Sigmoid colon (tissue), 4 donors: ENCODE measurements around the gene CDH13.

Source experiments
- EP300 ChIP-seq, 4 donors: sonication (generic); formaldehyde crosslinking; IDR thresholded peaks; one replicate each; pipeline ENCODE4 v1.6.1; 2017; ENCODE audit warnings: antibody characterized with exemption in 4 of 4
- POLR2A ChIP-seq, 2 donors: fragments of 450-650 bp; IDR thresholded peaks; one replicate each; pipeline ENCODE4 v1.6.1; 2016; ENCODE audit warnings: antibody characterized with exemption in 2 of 2, mild to moderate bottlenecking in 2 of 2, moderate library complexity in 2 of 2
- TF ChIP-seq, protein P1 (sequence below), 4 experiments: fragments of 450-650 bp in 3 of 4; fragments of 200-600 bp in 1 of 4; IDR thresholded peaks; one replicate each; pipeline ENCODE4 v1.5.1; 2016 to 2019; ENCODE audit warnings: antibody characterized with exemption in 4 of 4, mild to moderate bottlenecking in 3 of 4, moderate library complexity in 2 of 4

GRCh38 chr16:82884320-82884898, 257.6 kb downstream of the CDH13 start:
- TF ChIP-seq POLR2A (IDR thresholded peaks at IDR 0.05), result no peak
- no peak for TF ChIP-seq EP300 (IDR thresholded peaks at IDR 0.05)
- TF ChIP-seq, protein P1, sequence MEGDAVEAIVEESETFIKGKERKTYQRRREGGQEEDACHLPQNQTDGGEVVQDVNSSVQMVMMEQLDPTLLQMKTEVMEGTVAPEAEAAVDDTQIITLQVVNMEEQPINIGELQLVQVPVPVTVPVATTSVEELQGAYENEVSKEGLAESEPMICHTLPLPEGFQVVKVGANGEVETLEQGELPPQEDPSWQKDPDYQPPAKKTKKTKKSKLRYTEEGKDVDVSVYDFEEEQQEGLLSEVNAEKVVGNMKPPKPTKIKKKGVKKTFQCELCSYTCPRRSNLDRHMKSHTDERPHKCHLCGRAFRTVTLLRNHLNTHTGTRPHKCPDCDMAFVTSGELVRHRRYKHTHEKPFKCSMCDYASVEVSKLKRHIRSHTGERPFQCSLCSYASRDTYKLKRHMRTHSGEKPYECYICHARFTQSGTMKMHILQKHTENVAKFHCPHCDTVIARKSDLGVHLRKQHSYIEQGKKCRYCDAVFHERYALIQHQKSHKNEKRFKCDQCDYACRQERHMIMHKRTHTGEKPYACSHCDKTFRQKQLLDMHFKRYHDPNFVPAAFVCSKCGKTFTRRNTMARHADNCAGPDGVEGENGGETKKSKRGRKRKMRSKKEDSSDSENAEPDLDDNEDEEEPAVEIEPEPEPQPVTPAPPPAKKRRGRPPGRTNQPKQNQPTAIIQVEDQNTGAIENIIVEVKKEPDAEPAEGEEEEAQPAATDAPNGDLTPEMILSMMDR (IDR thresholded peaks at IDR 0.05), result no peak
